NT2/D1 (cell line): ENCODE results near the gene CCT3.

ENCODE experiments used
- SUZ12 ChIP-seq: IDR thresholded peaks from 2 replicates; pipeline ENCODE4 v1.6.1; 2011; ENCODE audit not compliant: insufficient read length, insufficient read depth; ENCODE audit errors: extremely low read depth
- YY1 ChIP-seq: IDR thresholded peaks from 2 replicates; pipeline ENCODE4 v1.6.1; 2011; ENCODE audit not compliant: insufficient read length, insufficient read depth
- ZNF274 ChIP-seq: IDR thresholded peaks from 2 replicates; pipeline ENCODE4 v1.6.1; 2011; ENCODE audit warnings: mild to moderate bottlenecking, low read depth, low read length

DNA sequence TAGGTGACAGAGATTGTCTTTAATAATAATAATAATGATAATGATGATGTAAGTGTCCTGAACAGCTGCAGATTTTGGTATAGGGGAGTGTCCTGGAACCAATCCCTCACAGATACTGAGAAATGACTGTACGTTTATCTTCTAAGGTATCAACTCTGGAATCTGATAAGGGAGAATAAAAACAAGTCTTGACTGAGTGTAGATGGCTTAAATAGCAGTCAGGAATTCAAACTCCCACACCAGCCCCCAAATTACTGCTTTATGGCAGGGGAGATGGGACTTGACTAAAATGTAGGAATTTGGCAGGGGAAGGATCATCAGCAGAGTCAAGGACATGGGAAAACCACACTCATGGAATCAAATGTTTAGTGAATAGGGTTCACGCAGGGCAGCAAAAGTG lies 32.9 kb downstream of the CCT3 start:
- TF ChIP-seq YY1 (no peak), SUZ12 (no peak), ZNF274 (no peak)
